ENCODE measurements around the gene SEMA3B.

- TF ChIP-seq CTCF (IDR thresholded peaks at IDR 0.05) (no peak), POLR2A (IDR thresholded peaks at IDR 0.05) (no peak)
Observed at GRCh38 chr3:50219285-50219684, 49.7 kb upstream of the SEMA3B start.
